ENCODE results near the gene MYMX.

- TF ChIP-seq POLR2A (IDR thresholded peaks at IDR 0.05) (no peak), CTCF (IDR thresholded peaks at IDR 0.05) (peak in 1 of 5 experiments; percentile 37), EP300 (IDR thresholded peaks at IDR 0.05) (no peak)
These were observed 41.1 kb downstream of the MYMX start for GRCh38 chr6:44257753-44258324.

All from tibial nerve (tissue), 4 donors.